HFFc6 (cell line): ENCODE data around the gene THY1. TPM values are rescaled to one million over a fixed set of nuclear protein-coding genes. Genes with fewer than 3 reads are reported as not detected.
A peak's percentile ranks its signal among the peaks of the same experiment; 100 is the strongest.

Experiments
- DNase-seq: peaks from one replicate; pipeline ENCODE4 v3.0.0-alpha.2; 2018
- H3K27ac Mint-ChIP-seq: 2 replicates; pipeline ENCODE4 v1.8.0; 2020; ENCODE audit warnings: mild to moderate bottlenecking, mixed read lengths
- H3K27me3 Mint-ChIP-seq: 2 replicates; pipeline ENCODE4 v1.8.0; 2021; ENCODE audit warnings: mild to moderate bottlenecking, moderate library complexity, mixed read lengths; ENCODE audit not compliant: insufficient read depth
- H3K36me3 Mint-ChIP-seq: 2 replicates; pipeline ENCODE4 v1.8.0; 2021; ENCODE audit warnings: low read depth, mixed read lengths
- H3K4me1 Mint-ChIP-seq: 2 replicates; pipeline ENCODE4 v1.8.0; 2020; ENCODE audit warnings: low read depth, mixed read lengths
- H3K4me3 Mint-ChIP-seq: 2 replicates; pipeline ENCODE4 v1.8.0; 2020; ENCODE audit warnings: mild to moderate bottlenecking, moderate library complexity, mixed read lengths
- H3K9me3 Mint-ChIP-seq: 2 replicates; pipeline ENCODE4 v1.8.0; 2020; ENCODE audit warnings: mild to moderate bottlenecking, mixed read lengths
- CTCF ChIP-seq: fragments of 200-600 bp; sonication (generic); IDR thresholded peaks from 2 replicates; pipeline ENCODE4 v1.5.0; 2021; ENCODE audit warnings: antibody characterized with exemption, mild to moderate bottlenecking
- total RNA-seq, 6 experiments: library from RNA; stranded (reverse); fragmentation: NEBNext Ultra II Directional; extraction: Animal tissue kit (Norgen Biotek cat#: 25700); gene quantifications; 2 replicates in 1 of 6; 3 replicates in 5 of 6; pipeline ENCODE4 v1.2.3, GENCODE V29; 2021

THY1 gene
- total RNA-seq, 6 experiments from 2014 or later: 705 to 934 (median 790) TPM

DNA sequence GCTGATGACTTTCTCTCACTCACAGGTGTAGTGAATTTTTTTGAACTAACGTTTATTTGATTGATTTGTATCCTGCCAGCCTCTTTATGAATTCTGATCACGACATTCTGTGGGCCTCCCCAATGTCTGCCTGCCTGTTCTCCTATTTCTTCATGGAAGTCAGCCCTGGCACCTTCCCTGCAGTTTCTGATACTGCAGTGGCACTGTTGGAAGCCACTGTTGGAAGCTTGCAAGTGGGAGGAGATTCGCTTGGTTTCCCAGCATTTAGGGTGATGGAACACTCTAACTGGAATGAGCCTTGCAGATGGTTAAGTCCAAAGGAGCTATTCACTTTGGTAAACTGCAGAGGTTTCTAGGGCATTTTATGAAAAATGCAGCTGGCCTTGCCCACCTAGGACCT is 1.3 kb upstream of the THY1 start:
- Mint-ChIP-seq H3K27ac (no peak overlapping the region), H3K36me3 (peaks cover 28% of the 10 kb centered on the region), H3K4me1 (peaks cover 26% of the 10 kb centered on the region), H3K27me3 (peaks cover 4% of the 10 kb centered on the region; the same call in 1 of the 2 replicates), H3K9me3 (no peaks in the 10 kb centered on the region), H3K4me3 (no peak overlapping the region)
- DNase-seq: no peak
- no peak for TF ChIP-seq CTCF

- H3K4me3 Mint-ChIP-seq: peak overlapping the region; percentile 97
- DNase-seq: no peak
- H3K27ac Mint-ChIP-seq: peak overlapping the region; percentile 60; the same call in 1 of the 2 replicates
Measured at GRCh38 chr11:119423509-119424254, 710 bp upstream of the THY1 start.

DNA sequence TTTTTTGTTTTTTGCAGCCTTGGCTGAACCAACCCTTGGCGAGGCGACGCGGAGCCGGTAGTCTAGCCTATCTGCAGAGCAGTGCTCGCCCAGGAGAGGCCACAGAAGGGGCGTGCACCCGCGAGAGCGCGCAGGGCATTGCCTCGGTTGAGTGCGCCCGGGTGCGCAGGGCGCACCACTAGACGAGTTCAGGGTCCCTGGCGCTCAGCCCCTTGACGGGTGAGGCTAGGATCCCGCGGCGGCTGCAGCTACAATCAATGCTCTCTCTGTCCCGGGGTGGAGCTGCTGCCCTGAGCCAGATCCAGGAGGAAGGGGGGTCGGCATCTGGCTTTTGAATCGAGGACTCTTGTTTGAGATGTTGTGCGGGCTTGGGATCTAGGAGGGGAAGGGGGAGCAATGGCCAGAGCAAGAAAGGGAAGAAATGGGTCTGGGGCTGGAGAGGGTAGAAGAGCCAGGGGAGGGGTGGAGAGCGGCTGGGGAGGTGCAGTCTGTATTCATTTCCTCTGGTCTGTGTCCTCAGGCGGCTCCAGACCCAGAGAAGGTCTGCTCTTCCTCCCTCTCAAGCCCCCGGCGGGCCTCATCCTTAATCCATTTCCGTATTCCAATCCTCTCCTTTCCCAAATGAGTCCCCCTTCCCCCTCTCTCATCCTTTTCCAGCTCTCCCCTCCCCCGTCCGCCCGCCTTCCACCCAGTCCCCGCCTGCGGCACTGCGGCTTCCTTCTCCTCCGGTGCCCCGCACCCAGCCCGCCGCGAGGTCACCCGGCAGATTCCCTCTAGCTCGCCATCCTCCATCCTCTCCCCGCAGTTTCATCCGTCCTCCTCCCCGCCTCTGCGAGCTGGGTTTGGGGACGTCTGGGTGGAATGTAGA is 797 bp downstream of the THY1 start:
- H3K4me1 Mint-ChIP-seq: peaks cover 47% of the 10 kb centered on the region
- peak overlapping the region; percentile 97 for H3K4me3 Mint-ChIP-seq
- DNase-seq: peak; percentile 29
- peak overlapping the region; percentile 60 for H3K27ac Mint-ChIP-seq
- peaks cover 2% of the 10 kb centered on the region for H3K27me3 Mint-ChIP-seq
- TF ChIP-seq CTCF: no peak
- H3K36me3 Mint-ChIP-seq: peaks cover 40% of the 10 kb centered on the region
- no peaks in the 10 kb centered on the region for H3K9me3 Mint-ChIP-seq

More at GRCh38 chr11:119423509-119424254, 710 bp upstream of the THY1 start:
- TF ChIP-seq CTCF: no peak
- Mint-ChIP-seq H3K9me3 (no peaks in the 10 kb centered on the region), H3K36me3 (peaks cover 33% of the 10 kb centered on the region), H3K4me1 (peaks cover 32% of the 10 kb centered on the region), H3K27me3 (peaks cover 2% of the 10 kb centered on the region; the same call in 1 of the 2 replicates)

DNA sequence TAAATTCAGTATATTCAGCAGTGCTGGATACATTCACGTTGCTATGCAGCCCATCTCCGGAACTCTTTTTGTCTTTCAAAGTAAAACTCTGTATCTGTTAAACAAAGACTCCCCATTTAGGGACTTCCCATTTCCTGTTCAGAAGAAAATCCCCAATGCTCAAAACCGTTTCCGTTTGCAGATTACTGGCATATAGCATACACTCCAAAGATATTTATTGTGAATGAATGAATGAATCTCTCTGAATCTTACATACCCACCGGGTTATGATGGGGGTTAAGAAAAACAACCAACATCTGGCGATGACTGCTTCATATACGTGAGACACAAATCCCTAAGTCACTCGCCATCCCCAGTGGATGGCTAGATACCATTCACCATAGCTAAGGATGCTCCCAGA is 1.6 kb downstream of the THY1 start:
- H3K36me3 Mint-ChIP-seq: peaks cover 44% of the 10 kb centered on the region
- no peaks in the 10 kb centered on the region for H3K9me3 Mint-ChIP-seq
- peak overlapping the region; percentile 97 for H3K4me3 Mint-ChIP-seq
- TF ChIP-seq CTCF: no peak
- peaks cover 2% of the 10 kb centered on the region for H3K27me3 Mint-ChIP-seq
- no peak for DNase-seq
- H3K27ac Mint-ChIP-seq: peak overlapping the region; percentile 60
- peaks cover 55% of the 10 kb centered on the region for H3K4me1 Mint-ChIP-seq

DNA sequence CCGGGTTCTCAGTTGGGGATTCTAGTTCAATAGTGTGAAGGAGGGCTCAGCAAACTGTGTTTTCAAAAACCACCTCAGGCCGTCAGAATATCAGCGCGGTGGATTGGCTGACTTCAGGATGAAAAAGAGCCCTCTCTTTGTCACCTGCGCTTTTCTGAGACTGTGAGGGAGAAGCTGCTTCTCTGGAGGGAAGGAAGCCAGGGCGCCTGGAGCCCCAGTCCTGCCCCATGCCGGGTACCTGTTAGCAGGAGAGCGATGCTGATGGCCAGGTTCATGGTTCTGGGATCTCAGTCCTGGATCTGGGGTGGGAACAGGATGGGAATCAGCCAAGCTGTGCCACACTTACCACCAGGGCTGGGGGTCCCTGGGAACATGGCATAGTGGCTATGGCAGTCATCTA is 2.3 kb downstream of the THY1 start:
- peaks cover 5% of the 10 kb centered on the region for H3K27me3 Mint-ChIP-seq
- no peak for DNase-seq
- H3K27ac Mint-ChIP-seq: no peak overlapping the region; the same call in 1 of the 2 replicates
- peaks cover 48% of the 10 kb centered on the region for H3K36me3 Mint-ChIP-seq
- H3K4me1 Mint-ChIP-seq: peaks cover 59% of the 10 kb centered on the region
- no peaks in the 10 kb centered on the region for H3K9me3 Mint-ChIP-seq
- no peak for TF ChIP-seq CTCF
- H3K4me3 Mint-ChIP-seq: peak overlapping the region; percentile 97
